Measurements from ENCODE around the gene SRL.

Gene SRL

DNA sequence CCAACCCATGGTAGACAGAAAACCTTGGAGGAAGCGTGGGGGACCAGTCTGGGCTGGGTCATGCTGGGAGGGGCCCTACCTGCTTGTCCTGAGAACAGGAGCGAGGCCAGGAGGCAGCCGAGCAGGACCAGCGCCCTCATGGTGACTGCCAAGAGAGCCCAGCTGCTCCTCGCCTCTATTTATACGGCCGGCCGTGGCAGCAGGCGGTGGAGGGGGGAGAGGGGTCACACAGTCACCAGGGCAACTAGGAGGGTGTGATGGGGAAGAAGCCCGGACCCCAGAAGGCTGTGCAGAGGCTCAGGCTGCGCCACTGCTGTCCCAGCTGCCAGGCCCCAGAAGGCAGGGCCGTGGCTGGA lies at the start of gene SRL:
SRL (minus strand) TSS at position 153 of the 356 bp plus-strand sequence; CDS start at position 140, 13 bp downstream.
- DNase-seq (ENCODE audit: low read depth in 3 of 3): no peak

DNA sequence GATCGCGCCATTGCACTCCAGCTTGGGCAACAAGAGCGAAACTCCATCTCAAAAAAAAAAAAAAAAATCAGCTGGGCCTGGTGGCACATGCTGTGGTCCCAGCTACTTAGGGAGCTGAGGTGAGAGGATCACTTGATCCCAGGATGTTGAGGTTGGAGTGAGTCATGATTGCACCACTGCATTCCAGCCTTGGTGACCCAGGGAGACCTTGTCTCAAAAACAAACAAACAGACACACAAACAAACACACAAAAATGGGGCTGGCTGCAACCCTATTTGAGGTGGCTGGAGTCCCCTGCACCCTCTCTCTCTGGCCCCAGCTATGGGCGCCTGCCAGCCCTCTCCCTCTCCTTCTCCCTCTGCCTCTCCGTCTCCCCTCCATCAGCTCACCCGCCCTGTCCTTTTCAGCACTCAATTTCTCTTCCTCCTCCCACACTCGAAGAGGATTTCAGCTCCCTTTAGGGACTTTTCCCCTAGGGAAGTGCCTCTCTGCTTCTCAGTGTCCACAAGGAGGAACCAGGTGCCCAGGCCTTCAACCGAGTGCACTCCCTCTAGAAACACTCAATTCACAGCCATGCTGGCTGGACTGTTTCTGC lies 48.5 kb upstream of the SRL start:
- no peak for DNase-seq (ENCODE audit: low read depth in 3 of 3)

- DNase-seq (ENCODE audit: low read depth in 3 of 3): peak; percentile 41 to 75 (median 59)
These were observed 46.5 kb upstream of the SRL start for GRCh38 chr16:4288148-4288921.

DNA sequence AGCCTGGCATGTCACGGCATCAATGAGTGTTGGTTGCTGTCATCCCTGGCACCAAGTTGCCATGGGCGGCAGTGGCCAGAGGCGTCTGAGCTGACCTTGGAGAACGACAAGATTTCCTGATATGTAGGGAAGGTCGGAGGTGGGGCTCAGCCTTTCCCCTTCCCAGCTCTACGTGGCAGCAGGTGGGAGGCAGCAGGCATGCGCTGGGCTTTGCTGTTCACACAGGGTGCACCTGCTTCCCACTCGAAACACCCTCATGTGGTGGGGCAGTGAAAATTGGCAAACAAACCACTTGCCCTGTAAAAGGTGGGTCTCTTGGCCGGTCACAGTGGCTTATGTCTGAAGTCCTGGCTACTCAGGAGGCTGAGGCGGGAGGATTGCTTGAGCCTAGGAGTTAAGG lies 43.3 kb upstream of the SRL start:
- DNase-seq (ENCODE audit: low read depth in 3 of 3): no peak

GRCh38 chr16:4283939-4284338 lies 42.1 kb upstream of the SRL start:
- no peak for DNase-seq (ENCODE audit: low read depth in 3 of 3)

GRCh38 chr16:4283441-4283840 lies 41.6 kb upstream of the SRL start:
- DNase-seq (ENCODE audit: low read depth in 3 of 3): no peak

DNA sequence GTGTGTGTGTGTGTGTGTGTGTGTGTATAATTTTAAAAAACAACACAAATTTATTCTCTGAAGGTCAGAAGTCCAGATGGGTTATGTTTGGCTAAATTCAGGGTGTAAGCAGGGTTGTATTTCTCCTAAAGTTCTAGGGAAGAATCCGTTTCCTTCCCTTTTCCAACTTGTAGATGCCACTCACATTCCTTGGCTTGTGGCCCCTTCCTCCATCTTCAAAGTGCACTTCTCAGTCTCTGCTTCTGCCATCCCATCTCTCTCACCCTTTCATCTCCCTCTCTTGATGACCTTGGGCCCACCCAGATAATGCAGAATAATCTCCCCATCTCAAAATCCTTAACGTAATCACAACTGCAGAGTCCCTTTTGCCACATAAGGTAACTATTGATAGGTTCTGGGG lies 38.7 kb upstream of the SRL start:
- DNase-seq (ENCODE audit: low read depth in 3 of 3): no peak

DNA sequence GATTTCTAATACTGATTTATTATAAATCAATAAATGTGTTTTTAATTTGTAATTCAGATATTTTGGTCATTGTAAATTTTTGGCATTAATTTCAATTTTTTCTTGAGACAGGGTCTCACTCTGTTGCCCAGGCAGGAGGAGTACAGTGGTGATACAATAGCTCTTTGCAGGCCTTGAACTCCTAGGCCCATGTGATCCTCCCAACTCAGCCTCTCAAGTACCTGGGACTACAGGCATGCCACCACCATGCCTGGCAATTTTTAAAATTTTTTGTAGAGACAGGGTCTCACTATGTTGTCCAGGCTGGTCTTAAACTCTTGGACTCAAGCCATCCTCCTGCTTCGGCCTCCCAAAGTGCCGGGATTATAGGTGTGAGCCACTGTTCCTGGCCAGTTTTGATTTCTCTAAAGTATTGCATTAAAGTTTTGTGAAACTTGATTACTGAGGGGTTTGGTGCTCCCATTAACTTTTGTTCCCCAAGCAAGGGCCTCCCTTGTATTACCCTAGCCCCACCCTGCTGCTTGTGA lies 36.2 kb upstream of the SRL start:
- no peak for DNase-seq (ENCODE audit: low read depth in 3 of 3)

DNA sequence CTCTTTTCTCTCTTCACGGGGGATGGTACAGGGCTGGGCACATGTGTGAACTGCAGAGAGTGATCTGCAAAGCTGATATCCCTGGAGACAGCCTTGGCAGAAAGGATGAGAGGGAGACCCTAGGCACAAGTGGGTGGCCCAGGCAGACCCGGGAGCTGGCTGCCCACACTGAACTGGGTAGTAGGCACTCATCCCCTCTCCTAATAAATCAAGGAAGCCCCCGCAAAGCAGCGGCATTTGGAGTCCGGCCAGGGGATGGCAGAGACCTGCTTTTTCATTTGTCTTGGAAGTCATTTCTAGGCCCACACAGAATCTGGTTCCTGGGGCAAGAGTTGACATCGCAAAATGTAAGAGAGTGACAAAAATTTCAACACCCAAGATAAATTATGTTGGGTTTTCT lies 34.0 kb upstream of the SRL start:
- no peak for DNase-seq (ENCODE audit: low read depth in 3 of 3)

GRCh38 chr16:4273858-4274311 lies 32.0 kb upstream of the SRL start:
- DNase-seq (ENCODE audit: low read depth in 3 of 3): peak in 2 of 3 donors; percentile 27 to 55

DNA sequence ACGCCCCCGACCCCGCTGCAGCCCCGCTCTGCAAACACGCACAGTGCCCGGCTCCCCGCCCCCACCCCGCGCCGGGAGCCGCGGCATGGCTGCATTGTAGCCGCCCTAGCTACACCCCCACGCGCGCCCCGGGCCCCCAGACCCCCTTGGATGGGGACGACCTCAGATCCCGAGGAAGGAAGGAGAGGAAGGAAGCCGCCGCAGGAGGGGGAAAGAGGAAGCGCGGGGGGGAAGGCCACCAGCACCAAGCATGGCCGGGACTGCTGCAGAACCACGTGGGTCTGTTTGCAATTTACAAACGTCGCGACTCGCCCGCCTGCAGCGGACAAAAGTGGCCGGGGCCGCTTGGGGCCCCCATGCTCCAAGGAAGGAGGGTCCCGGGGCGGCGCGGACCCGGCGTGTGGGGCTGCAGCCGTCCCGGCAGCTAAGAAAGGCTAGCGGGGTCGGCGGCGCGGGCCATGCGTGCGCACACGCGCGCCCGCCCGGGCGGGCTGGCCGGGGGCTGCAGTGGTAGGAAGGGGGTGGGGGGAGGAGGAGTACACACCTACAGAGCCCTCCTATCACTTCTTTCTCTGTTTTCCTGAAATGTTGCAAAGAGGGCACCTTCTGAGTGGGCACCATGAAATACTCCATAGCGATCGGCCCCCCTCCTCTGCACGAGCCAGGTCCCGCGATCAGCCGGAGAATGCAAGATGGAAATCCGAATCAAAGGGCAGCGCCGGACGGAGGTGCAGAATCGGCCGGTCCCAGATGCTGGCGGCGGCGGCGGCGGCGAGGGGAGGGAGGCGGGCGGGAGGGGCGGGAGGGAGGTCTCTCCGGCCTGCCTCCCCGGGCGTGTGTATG lies 30.5 kb upstream of the SRL start:
- DNase-seq (ENCODE audit: low read depth in 3 of 3): peak in 2 of 3 donors; percentile 26 to 44

DNA sequence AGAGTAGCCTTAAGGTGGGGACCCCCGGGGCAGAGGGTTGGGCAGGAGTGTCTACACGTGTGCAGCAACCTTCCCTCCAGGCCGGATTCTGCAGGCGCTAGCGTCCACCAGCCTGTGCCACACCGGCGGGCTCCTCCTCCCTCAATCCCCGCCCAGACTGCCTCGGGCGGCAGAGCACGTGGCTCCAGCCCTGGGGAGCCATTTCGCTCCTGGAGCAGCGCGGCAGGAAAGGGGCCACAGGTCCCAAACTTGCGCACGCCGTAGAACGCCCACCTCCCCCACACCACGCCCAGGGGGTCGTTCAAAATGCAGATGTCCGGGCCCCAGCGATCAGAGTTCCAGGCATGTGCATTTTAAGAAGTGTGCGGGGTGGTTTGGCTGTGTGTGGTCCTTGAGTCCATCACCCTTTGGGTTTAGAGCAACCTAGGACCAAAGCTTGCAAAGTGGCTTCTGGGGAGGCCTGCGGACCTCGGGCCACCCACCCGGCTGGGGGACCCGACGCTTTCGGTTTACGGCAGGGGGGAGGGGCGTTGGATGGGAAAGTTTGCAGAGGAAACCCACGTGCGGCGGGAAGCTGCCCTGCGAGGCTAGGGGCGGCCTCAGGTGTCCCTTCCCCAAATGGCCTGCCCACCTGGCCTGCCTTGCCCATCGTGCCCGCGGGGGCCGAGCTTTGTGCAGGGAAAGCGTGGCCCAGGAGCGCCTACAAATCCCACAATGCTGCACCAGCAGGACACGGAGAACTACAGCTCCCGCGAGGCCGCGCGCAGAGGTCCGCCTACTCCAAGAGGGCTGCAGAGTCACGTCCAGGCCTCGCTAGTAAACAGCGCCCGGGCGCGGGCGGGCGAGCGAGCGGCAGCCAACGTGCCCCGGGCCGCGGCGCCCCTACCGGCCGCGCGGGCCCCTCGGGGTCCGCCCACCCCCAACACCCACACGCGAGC lies 29.6 kb upstream of the SRL start:
- peak; percentile 78 to 89 (median 86) for DNase-seq (ENCODE audit: low read depth in 3 of 3)

DNA sequence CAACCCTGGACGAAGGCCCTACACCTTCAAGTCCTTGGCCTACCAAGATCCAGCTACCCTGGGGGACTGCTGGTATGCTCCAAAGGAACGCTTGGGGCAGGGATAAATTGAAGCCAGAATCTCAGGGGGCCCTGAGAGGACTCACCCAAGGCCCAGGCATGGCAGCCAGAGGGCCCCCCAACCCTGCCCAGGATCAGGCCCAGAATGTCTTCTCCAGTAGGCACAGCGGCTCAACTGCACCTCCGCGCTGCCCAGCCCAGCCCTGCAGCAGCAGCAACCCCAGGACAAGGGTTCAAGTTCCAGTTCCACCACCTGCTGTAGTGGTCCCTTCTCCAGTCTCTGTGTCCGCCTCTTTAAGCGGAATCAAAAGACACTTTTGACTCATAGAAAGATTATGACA lies 28.7 kb upstream of the SRL start:
- DNase-seq (ENCODE audit: low read depth in 3 of 3): no peak

- DNase-seq (ENCODE audit: low read depth in 3 of 3): no peak
These were observed 28.2 kb upstream of the SRL start for GRCh38 chr16:4270091-4270490.

DNA sequence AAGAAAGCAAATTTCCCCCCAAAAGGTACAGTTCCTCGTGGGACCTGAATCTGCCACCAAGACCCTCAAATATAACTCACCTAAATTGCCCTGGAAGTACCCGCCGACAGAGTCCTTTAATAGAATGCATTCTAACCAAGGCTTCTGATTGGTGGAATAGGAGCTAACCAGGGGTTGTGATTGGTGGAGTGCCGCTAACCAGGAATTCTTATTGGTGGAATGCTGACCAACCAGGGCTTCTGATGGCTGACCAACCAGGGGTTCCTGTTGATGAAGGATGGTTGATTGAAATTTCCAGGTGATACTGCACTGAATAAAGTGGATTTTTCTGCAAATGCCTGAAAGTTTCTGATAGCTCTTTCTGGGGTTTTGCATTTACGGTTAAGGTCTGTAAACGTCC lies 24.5 kb upstream of the SRL start:
- DNase-seq (ENCODE audit: low read depth in 3 of 3): no peak

DNA sequence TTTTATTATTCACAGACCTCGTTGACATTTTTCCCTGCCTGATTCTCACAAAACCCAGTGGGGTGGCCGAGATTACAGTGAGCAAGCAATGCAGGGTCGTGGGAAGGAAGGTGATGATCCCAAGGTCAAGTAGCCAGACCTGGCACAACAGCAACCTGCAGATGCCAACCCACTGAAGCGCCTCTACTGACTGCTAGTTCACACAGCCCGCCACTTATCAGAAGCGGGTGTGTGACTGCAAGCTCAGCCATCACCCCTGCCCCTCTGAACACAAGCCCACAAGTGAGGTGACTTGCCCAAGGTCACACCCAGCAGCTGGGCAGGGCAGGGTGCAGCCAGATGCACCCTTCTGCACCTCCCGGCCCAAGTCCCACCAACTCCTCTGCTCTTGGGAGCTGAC lies 23.8 kb upstream of the SRL start:
- DNase-seq (ENCODE audit: low read depth in 3 of 3): no peak

- no peak for DNase-seq (ENCODE audit: low read depth in 3 of 3)
These were observed 22.7 kb upstream of the SRL start for GRCh38 chr16:4264546-4264945.

DNA sequence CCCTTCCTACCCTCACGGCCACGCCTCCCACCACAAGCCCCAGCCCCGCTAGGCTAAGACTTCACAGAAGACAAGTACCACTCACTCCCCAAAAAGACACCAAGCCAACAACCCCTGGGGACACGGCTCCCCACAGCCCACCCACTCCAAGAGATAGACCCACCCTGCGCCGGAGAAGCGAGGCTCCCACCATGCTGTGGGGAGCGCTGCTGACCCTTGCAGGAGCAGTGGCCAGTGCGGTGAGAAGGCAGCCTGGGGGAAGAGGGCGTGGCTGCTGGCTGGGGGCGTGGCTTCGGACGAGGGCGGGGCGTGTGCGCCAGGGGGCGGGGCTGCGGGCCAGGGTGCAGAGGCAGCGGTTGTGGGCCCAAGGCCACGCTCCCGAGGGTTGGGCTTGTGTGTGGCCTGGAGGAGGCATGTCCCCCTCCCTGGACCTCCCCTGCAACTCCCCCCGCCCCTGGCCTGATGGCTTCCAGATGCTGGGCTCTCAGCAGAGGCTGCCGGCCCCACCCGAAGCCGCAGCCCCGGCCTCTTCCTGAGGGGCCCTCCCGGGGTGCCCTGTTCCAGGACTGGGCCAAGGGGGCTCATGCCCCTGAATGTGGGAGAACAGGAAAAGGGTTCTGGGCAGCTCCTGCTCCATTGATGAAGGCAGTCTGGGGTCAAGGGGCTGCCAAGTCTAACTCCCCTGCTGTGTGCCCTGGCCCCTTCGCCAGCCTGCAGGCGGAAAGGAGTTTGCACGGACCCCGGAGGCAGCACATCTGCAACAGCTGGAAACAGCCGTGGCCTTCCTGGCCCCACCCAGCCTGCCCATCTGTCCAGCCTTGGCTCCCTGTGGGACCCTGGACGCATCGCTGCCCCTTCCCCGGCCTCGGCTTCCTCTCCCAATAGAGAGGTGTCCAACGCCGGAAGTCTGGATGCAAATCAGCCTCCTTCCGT lies 21.9 kb upstream of the SRL start:
- no peak for DNase-seq (ENCODE audit: low read depth in 3 of 3)

GRCh38 chr16:4262303-4262835 lies 20.5 kb upstream of the SRL start:
- no peak for DNase-seq (ENCODE audit: low read depth in 3 of 3)

All from stimulated activated CD4-positive, alpha-beta T cell treated with anti-CD3 and anti-CD28 coated beads, TNF-alpha, amount 100 ng/mL, for 48 hours (primary cell).